Lower leg skin (tissue), 4 donors: ENCODE results near the gene SLC15A1. TPM values are rescaled to one million over a fixed set of nuclear protein-coding genes. Genes with fewer than 3 reads are reported as not detected.

Experiments used
- DNase-seq, 2 donors: peaks; one replicate each; pipeline ENCODE4 v3.0.0-alpha.2; 2019; ENCODE audit warnings: low spot score in 2 of 2
- H3K4me3 ChIP-seq: fragments of 200-600 bp; sonication (generic); 2 replicates; pipeline ENCODE4 v1.5.1; 2017; ENCODE audit warnings: mild to moderate bottlenecking, low read depth; ENCODE audit not compliant: poor library complexity, severe bottlenecking
- POLR2A ChIP-seq, 2 donors: fragments of 450-650 bp; IDR thresholded peaks; one replicate each; pipeline ENCODE4 v1.6.1; 2016 to 2017; ENCODE audit warnings: antibody characterized with exemption in 2 of 2, mild to moderate bottlenecking in 1 of 2, moderate library complexity in 1 of 2
- WGBS, 2 donors: methylation state at CpG; one replicate each; pipeline ENCODE4 v1.1.5; 2018; 5-methylcytosine and 5-hydroxymethylcytosine counted together
- intact Hi-C: fragments of 100-400 bp; cut with DNase I; formaldehyde crosslinking; loops from one replicate; pipeline ENCODE4 v1.15.0; 2023; ENCODE audit warnings: low total_unique reads
- total RNA-seq, 4 donors: library from RNA; depleted of rRNA; stranded (reverse); fragments of >200 nt; gene quantifications; one replicate each; pipeline ENCODE4 v1.1.0, GENCODE V29; 2016
- TF ChIP-seq, protein P1 (sequence below), 3 donors: fragments of 450-650 bp; IDR thresholded peaks; one replicate each; pipeline ENCODE4 v1.5.1; 2016; ENCODE audit warnings: antibody characterized with exemption in 3 of 3, mild to moderate bottlenecking in 3 of 3, moderate library complexity in 2 of 3

The SLC15A1 gene
- total RNA-seq, 4 donors from 2014 or later = 31.0 to 70.9 (median 40.1) TPM

GRCh38 chr13:98743377-98743776 is 9.1 kb downstream of the SLC15A1 start:
- 73 to 75% methylated on average over 2 of the region's 2 CpGs for WGBS, 2 donors
- DNase-seq = peak in 1 of 2 donors; percentile 57
- no peak overlapping the region for H3K4me3 ChIP-seq
- TF ChIP-seq POLR2A (IDR thresholded peaks at IDR 0.05) = no peak
- TF ChIP-seq, protein P1, sequence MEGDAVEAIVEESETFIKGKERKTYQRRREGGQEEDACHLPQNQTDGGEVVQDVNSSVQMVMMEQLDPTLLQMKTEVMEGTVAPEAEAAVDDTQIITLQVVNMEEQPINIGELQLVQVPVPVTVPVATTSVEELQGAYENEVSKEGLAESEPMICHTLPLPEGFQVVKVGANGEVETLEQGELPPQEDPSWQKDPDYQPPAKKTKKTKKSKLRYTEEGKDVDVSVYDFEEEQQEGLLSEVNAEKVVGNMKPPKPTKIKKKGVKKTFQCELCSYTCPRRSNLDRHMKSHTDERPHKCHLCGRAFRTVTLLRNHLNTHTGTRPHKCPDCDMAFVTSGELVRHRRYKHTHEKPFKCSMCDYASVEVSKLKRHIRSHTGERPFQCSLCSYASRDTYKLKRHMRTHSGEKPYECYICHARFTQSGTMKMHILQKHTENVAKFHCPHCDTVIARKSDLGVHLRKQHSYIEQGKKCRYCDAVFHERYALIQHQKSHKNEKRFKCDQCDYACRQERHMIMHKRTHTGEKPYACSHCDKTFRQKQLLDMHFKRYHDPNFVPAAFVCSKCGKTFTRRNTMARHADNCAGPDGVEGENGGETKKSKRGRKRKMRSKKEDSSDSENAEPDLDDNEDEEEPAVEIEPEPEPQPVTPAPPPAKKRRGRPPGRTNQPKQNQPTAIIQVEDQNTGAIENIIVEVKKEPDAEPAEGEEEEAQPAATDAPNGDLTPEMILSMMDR (IDR thresholded peaks at IDR 0.05) = no peak
- intact Hi-C loops = no loop called here

DNA sequence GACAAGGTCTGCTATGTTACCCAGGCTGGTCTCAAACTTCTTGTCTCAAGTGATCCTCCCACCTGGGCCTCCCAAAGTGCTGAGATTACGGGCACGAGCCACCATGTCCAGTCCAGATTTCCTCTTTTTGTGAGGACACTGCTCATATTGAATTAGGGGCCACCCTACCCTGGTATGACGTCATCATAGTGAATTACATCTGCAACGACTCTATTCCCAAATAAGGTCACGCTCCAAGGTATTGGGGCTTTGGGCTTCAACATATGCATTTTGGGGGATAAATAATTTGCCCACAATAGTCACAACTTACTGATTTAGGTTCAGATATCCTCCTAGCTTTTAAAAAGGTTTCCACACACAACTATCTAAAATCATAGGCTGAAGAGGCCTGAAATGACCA is 9.5 kb downstream of the SLC15A1 start:
- TF ChIP-seq POLR2A (IDR thresholded peaks at IDR 0.05) = no peak
- TF ChIP-seq, protein P1 (IDR thresholded peaks at IDR 0.05) = no peak
- intact Hi-C loops = no loop called here
- no peak for DNase-seq
- H3K4me3 ChIP-seq = no peak overlapping the region
- WGBS, 2 donors = 89 to 92% methylated on average over 5 of the region's 5 CpGs

DNA sequence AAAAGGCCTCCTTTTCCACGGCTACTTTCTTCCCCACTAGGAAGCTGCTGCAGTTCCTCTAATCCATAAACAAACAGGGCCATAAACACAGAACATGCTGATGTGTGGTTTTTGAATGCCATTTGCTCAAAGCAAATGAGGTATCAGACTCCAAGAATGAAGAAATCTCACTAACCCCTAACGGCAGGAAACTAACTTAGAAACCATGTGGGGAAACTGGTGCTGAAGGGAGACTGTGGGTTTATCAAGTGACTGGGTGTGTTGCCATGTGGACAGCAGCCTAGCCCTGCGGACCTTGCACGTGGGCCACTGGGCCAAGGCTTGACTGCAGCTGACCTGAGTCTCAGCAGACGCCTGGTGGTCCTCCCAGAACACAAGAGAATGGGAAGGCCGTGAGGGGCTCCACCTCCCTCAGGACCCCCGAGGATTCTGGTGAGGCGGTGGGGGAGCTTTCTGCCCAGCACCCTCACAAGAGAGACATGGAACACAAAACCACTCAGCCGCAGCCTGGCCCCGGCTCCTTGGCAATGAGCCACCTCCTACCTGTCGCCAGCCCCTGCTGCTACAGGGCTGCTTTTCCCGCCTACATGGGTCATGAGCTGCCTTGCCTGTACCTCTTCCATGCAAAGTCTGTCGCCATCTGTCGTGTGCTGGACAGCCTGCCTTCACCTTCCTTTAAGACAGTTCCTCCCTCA is 10.6 kb downstream of the SLC15A1 start:
- WGBS, 2 donors = 82 to 87% methylated on average over 14 of the region's 14 CpGs
- TF ChIP-seq, protein P1 (IDR thresholded peaks at IDR 0.05) = no peak
- TF ChIP-seq POLR2A (IDR thresholded peaks at IDR 0.05) = no peak
- intact Hi-C loops = no loop called here
- DNase-seq = peak in 1 of 2 donors; percentile 80
- H3K4me3 ChIP-seq = no peak overlapping the region

DNA sequence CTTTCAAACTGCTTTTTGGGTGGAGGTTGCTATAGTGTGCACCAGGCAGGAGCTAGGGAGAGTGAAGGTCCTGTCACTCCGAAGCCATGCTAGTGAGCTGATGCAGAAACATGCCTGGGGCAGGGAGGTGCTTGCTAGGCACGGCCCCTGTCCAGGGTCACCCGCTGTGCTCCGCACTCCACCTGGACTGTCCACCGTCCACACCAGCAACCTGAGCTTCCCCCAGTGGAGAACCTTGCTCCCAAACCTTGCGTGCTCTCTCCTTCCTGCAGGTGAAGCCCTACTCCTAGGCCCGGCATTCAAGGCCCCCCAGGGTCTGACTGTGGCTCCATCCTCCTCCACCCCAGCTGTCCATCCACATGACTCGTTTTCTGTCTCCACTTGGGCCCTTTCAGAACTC is 12.3 kb downstream of the SLC15A1 start:
- WGBS, 2 donors = 94% methylated on average over 6 to 8 of the region's 8 CpGs
- intact Hi-C loops = no loop called here
- TF ChIP-seq POLR2A (IDR thresholded peaks at IDR 0.05) = no peak
- TF ChIP-seq, protein P1 (IDR thresholded peaks at IDR 0.05) = no peak
- H3K4me3 ChIP-seq = no peak overlapping the region
- peak in 1 of 2 donors; percentile 80 for DNase-seq

DNA sequence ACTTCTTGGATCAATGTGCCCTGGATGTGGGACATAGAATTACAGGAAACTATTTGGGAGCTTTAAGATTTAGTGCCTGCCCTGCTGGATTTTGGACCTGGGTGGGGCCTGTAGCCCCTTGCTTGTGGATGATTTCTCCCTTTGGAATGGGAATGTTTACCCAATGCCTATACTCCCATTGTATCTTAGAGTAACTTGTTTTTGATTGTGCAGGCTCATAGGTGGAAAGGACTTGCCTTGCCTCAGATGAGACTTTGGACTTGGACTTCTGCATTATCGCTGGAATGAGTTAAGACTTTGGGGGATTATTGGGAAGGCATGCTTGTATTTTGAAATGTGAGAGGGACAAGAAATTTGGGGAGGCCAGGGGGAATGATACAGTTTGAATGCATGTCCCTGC is 13.5 kb downstream of the SLC15A1 start:
- H3K4me3 ChIP-seq = no peak overlapping the region
- DNase-seq = no peak
- TF ChIP-seq POLR2A (IDR thresholded peaks at IDR 0.05) = no peak
- TF ChIP-seq, protein P1 (IDR thresholded peaks at IDR 0.05) = no peak
- intact Hi-C loops = no loop called here
- 96 to 100% methylated on average over 1 of the region's 1 CpG for WGBS, 2 donors

DNA sequence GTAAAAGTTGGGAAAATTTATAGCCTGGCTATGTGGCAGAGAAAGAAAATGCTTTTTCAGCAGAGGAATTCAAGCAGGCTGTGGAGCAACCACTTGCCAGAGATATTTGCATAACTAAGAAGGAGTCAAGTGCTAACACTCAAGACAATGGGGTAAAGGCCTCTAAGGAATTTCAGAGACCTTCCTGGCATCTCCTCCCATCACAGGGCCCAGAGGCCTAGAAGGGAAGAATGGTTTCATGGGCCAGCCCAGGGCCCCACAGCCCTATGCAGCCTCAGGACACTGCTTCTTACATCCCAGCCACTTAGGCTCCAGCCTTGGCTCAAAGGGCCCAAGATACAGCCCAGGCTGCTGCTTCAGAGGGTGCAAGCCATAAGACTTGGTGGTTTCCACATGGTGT is 14.3 kb downstream of the SLC15A1 start:
- DNase-seq = peak in 1 of 2 donors; percentile 15
- no peak for TF ChIP-seq POLR2A (IDR thresholded peaks at IDR 0.05)
- TF ChIP-seq, protein P1 (IDR thresholded peaks at IDR 0.05) = no peak
- H3K4me3 ChIP-seq = no peak overlapping the region
- intact Hi-C loops = no loop called here
